HL-60 (cell line): Measurements from ENCODE around the gene ZNF793.

ENCODE experiments used
- DNase-seq, 2 experiments: peaks; one replicate each; pipeline ENCODE4 v3.0.0-alpha.2; 2010 to 2020; ENCODE audit warnings: low read depth in 1 of 2, low spot score in 1 of 2
- H3K27ac ChIP-seq: fragments of 250-450 bp; sonication (Bioruptor Pico); replicated peaks from 2 replicates; pipeline ENCODE4 v1.5.1; 2020; ENCODE audit warnings: mild to moderate bottlenecking, moderate library complexity
- H3K27me3 ChIP-seq: fragments of 250-450 bp; sonication (Bioruptor Pico); 2 replicates; pipeline ENCODE4 v1.5.1; 2021; ENCODE audit warnings: mild to moderate bottlenecking, moderate library complexity; ENCODE audit not compliant: insufficient read depth, poor library complexity, severe bottlenecking
- H3K4me3 ChIP-seq: replicated peaks from 2 replicates; pipeline ENCODE4 v1.5.1; 2011; ENCODE audit warnings: mild to moderate bottlenecking, control low read depth, low read length; ENCODE audit not compliant: insufficient read depth
- GABPA ChIP-seq: IDR thresholded peaks from 2 replicates; pipeline ENCODE4 v1.6.1; 2012; ENCODE audit warnings: low read depth
- POLR2AphosphoS5 ChIP-seq: IDR thresholded peaks from 2 replicates; pipeline ENCODE4 v1.6.1; 2012; ENCODE audit warnings: low read depth
- SPI1 ChIP-seq: IDR thresholded peaks from 2 replicates; pipeline ENCODE4 v1.6.1; 2012; ENCODE audit warnings: low read depth, mild to moderate bottlenecking, borderline replicate concordance
- TF ChIP-seq, protein P1 (sequence below): IDR thresholded peaks from 2 replicates; pipeline ENCODE4 v1.6.1; 2012; ENCODE audit warnings: low read depth; ENCODE audit not compliant: insufficient replicate concordance
- TF ChIP-seq, protein P2 (sequence below): IDR thresholded peaks from one replicate; pipeline ENCODE4 v1.5.1; 2011; ENCODE audit warnings: low read length, control low read depth, inconsistent platforms; ENCODE audit not compliant: insufficient read depth

Gene ZNF793

DNA sequence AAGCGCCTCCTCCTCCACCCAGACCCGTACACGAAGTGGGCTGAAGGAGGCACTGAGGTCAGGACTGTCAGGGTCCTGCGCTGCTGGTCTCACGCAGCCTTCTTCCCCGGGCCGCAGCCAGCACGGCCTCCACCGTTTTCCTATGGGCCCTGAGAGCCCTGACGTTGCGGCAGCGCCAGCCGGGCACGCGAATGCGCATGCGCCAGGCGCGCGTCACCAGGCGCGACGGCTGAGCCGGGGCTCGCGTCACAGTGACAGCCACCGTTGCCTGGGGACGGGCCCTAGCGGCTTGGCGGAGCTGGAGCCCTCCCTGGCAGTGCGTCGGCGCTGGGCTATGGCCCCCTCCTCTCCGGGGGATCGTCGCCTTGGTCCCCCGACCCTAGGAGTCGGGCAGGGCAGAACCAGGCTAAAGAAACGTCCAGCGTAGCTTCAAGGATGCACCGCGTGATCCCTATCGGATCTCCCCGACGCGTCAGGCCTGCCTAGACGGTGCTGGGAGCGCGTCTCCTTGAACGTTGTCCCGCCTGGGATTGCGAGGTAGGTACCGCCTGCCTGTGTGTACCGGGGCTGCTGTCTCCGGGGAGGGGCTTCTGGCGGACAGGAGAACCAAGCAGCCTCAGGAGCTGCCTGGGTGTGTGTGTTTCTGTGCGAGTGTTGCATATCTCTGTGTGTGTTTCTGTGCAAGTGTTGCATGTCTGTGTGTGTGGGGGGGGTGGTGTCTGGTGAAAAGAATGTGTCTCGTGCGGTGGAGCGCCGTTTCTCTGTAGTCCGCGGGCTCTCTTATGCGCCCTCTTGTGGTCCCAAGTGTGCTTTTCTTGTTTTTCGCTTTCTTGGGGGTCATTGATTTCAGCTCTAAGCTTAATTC lies 44.6 kb downstream of the ZNF793 start:
- Histone ChIP-seq H3K27ac (peak overlapping the region; percentile 76), H3K4me3 (peak overlapping the region; percentile 55), H3K27me3 (no peaks in the 10 kb centered on the region)
- peak; percentile 60 to 76 for DNase-seq
- TF ChIP-seq GABPA (no peak), POLR2AphosphoS5 (peak; percentile 85; the same call in 1 of the 2 replicates)
- TF ChIP-seq, protein P1, sequence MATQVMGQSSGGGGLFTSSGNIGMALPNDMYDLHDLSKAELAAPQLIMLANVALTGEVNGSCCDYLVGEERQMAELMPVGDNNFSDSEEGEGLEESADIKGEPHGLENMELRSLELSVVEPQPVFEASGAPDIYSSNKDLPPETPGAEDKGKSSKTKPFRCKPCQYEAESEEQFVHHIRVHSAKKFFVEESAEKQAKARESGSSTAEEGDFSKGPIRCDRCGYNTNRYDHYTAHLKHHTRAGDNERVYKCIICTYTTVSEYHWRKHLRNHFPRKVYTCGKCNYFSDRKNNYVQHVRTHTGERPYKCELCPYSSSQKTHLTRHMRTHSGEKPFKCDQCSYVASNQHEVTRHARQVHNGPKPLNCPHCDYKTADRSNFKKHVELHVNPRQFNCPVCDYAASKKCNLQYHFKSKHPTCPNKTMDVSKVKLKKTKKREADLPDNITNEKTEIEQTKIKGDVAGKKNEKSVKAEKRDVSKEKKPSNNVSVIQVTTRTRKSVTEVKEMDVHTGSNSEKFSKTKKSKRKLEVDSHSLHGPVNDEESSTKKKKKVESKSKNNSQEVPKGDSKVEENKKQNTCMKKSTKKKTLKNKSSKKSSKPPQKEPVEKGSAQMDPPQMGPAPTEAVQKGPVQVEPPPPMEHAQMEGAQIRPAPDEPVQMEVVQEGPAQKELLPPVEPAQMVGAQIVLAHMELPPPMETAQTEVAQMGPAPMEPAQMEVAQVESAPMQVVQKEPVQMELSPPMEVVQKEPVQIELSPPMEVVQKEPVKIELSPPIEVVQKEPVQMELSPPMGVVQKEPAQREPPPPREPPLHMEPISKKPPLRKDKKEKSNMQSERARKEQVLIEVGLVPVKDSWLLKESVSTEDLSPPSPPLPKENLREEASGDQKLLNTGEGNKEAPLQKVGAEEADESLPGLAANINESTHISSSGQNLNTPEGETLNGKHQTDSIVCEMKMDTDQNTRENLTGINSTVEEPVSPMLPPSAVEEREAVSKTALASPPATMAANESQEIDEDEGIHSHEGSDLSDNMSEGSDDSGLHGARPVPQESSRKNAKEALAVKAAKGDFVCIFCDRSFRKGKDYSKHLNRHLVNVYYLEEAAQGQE, result no peak
- TF ChIP-seq, protein P2, sequence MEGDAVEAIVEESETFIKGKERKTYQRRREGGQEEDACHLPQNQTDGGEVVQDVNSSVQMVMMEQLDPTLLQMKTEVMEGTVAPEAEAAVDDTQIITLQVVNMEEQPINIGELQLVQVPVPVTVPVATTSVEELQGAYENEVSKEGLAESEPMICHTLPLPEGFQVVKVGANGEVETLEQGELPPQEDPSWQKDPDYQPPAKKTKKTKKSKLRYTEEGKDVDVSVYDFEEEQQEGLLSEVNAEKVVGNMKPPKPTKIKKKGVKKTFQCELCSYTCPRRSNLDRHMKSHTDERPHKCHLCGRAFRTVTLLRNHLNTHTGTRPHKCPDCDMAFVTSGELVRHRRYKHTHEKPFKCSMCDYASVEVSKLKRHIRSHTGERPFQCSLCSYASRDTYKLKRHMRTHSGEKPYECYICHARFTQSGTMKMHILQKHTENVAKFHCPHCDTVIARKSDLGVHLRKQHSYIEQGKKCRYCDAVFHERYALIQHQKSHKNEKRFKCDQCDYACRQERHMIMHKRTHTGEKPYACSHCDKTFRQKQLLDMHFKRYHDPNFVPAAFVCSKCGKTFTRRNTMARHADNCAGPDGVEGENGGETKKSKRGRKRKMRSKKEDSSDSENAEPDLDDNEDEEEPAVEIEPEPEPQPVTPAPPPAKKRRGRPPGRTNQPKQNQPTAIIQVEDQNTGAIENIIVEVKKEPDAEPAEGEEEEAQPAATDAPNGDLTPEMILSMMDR, result peak; percentile 56

DNA sequence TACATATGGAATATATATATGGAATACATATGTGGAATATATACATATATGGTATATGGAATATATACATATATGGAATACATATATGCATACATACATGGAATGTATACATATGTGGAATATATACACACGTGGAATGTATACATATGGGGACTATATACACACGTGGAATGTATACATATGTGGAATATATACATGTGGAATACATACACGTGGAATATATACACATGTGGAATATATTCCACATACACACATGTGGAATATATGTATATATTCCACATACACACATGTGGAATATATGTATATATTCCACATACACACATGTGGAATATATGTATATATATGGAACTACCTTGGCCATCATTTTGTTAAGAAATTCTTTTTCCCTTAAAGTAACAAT lies 56.8 kb downstream of the ZNF793 start:
- no peaks in the 10 kb centered on the region for H3K27me3 ChIP-seq
- H3K27ac ChIP-seq, result no peak overlapping the region
- TF ChIP-seq SPI1 (no peak), GABPA (no peak), POLR2AphosphoS5 (no peak)
- TF ChIP-seq, protein P1, result no peak
- TF ChIP-seq, protein P2, result no peak
- no peak for DNase-seq
- no peak overlapping the region for H3K4me3 ChIP-seq

DNA sequence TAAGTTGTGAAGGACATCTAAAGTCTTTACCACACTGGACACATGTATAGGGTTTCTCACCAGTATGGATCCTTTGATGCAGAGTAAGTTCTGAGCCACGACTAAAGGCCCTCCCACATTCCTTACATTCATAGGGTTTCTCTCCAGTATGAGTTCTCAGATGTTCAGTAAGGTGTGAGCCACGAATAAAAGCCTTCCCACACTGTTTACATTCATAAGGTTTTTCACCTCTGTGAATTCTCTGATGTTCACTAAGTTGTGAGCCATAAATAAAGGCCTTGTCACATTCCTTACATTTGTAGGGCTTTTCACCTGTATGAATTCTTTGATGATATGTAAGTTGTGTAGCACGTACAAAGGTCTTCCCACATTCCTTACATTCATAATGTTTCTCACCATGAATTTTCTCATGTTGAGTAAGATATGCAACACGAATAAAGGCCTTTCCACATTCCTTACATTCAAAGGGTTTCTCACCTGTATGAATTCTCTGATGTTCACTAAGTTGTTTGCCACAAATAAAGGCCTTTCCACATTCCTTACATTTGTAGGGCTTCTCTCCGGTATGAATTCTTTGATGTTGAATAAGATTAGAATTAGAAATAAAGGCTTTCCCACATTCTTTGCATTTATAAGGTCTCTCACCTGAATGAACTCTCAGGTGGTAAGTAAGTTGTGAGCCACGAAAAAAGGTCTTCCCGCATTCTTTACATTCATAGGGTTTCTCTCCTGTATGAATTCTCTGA lies 58.1 kb downstream of the ZNF793 start:
- TF ChIP-seq, protein P2, result no peak
- TF ChIP-seq SPI1, result no peak
- no peak for TF ChIP-seq POLR2AphosphoS5
- no peak for TF ChIP-seq GABPA
- TF ChIP-seq, protein P1, result no peak
- no peak for DNase-seq
- Histone ChIP-seq H3K4me3 (no peak overlapping the region), H3K27me3 (no peaks in the 10 kb centered on the region), H3K27ac (no peak overlapping the region)
